ENCODE results near the gene ZNF512. TPM values are rescaled to one million over a fixed set of nuclear protein-coding genes. Genes with fewer than 3 reads are reported as not detected.

Gene ZNF512
- total and polyA plus RNA-seq, 2 of the 13 experiments (the other 11 are each of a cell fraction or from before 2014, with no cell fraction given): 29.8 to 31.0 TPM

DNA sequence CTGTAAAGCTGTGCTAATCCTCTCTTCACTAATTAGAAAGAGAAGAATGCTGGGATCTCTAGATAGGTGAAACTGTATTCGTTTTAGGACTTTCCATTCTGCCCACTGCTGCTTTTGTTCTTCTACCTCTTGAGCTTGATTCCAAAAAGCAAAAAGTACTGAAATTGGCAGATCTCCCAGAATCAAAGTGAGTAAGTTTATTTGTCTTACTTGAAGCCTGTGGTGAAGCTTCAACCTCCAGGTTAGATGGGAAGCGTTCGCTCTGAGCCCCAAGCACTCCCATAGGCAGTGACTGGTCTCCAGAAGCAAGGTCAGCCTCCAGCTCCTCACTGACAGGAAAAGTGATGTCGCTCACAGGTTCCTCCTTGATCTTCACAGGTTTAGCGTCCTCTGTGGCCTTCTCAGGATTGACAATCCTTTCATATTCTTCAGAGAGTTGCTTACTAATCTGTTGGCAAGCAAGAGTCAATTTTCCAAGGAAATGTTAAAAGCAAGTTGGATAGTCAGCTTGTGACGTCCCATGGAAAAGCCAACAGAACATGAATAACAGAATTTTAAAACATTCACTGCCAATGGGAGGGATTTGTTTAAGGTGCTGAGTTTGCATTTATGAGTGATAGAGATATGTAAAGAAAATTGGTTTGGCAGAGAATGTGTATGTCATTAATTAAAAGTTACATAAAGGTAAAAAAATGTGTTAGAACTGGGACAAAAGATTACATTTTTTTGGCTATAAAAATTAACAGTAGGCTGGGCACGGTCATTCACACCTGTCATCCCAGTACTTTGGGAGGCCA lies 72.5 kb downstream of the ZNF512 start:
- POLR2A ChIA-PET: interaction anchor here (0.8 to 1.5 kb wide), 2 partner anchors 8 to 72 kb away, joined by 3 read pairs; partner anchors contain the start of genes SLC4A1AP, SUPT7L and ZNF512
- no peak for FAIRE-seq
- no peak for DNase-seq (ENCODE audit: low spot score)
- no peak overlapping the region for H3K9ac ChIP-seq (ENCODE audit: insufficient read depth, low read depth, low read length)
- no peak overlapping the region for H3K4me2 ChIP-seq (ENCODE audit: low read depth, low read length)
- CTCF ChIA-PET (ENCODE audit: low intra/inter-chr PET ratio, low total read pairs): no interaction called here
- H3K4me3 ChIP-seq (replicated peaks in 1 of 3; ENCODE audit: insufficient read depth in 1 of 3, low read depth in 2 of 3, low read length in 3 of 3): no peak overlapping the region
- H3K27me3 ChIP-seq (ENCODE audit: control insufficient read depth in 1 of 2, insufficient read depth in 2 of 2, low read length in 2 of 2): no peaks in the 10 kb centered on the region
- H2AFZ ChIP-seq (ENCODE audit: low read length): no peak overlapping the region
- no peaks in the 10 kb centered on the region for H4K20me1 ChIP-seq (ENCODE audit: insufficient read depth, low read length)
- ATAC-seq: no peak
- H3K4me1 ChIP-seq (ENCODE audit: insufficient read depth, low read length): no peaks in the 10 kb centered on the region
- in situ Hi-C loops (cut with HindIII; ENCODE audit: extremely low pct_ligation_motif_present, low pct_unique_long_range_greater_than_20kb): no loop called here
- no peaks in the 10 kb centered on the region for H3K79me2 ChIP-seq (ENCODE audit: insufficient read depth, low read length)
- no peak overlapping the region for H3K27ac ChIP-seq (ENCODE audit: extremely low read length, insufficient read depth, low read length)
- no peaks in the 10 kb centered on the region for H3K9me3 ChIP-seq (ENCODE audit: low read length)
- 94% methylated on average over 7 of the region's 7 CpGs for WGBS (ENCODE audit: low lambda C conversion rate)
- peaks cover 32 to 84% of the 10 kb centered on the region in 2 experiments for H3K36me3 ChIP-seq (replicated peaks in 1 of 2; ENCODE audit: control insufficient read depth in 1 of 2, insufficient read depth in 2 of 2, low read length in 2 of 2)
- BruUV-seq (replicated peaks): no TSS peak
- intact Hi-C loops (cut with micrococcal nuclease; ENCODE audit: unreplicated experiment): no loop called here
- TF ChIP-seq MAFK (conservative IDR thresholded peaks at IDR 0.05 in 1 of 2, IDR thresholded peaks at IDR 0.05 in 1 of 2; ENCODE audit: low read length in 2 of 2): peak; percentile 87 to 92
- TF ChIP-seq FIP1L1 (IDR thresholded peaks at IDR 0.05; ENCODE audit: borderline replicate concordance, insufficient read depth, low read depth, low read length): no peak
- TF ChIP-seq ZNF558 (CRISPR knock-in tag; IDR thresholded peaks at IDR 0.05; ENCODE audit: borderline replicate concordance): no peak
- TF ChIP-seq ZEB1 (IDR thresholded peaks at IDR 0.05; ENCODE audit: insufficient replicate concordance, low read depth): no peak
- no peak for TF ChIP-seq MYNN (CRISPR knock-in tag; IDR thresholded peaks at IDR 0.05; ENCODE audit: low read depth)
- TF ChIP-seq ZNF83 (CRISPR knock-in tag; IDR thresholded peaks at IDR 0.05; ENCODE audit: borderline replicate concordance): no peak
- TF ChIP-seq ZBTB34 (CRISPR knock-in tag; IDR thresholded peaks at IDR 0.05): no peak
- TF ChIP-seq, protein P1, sequence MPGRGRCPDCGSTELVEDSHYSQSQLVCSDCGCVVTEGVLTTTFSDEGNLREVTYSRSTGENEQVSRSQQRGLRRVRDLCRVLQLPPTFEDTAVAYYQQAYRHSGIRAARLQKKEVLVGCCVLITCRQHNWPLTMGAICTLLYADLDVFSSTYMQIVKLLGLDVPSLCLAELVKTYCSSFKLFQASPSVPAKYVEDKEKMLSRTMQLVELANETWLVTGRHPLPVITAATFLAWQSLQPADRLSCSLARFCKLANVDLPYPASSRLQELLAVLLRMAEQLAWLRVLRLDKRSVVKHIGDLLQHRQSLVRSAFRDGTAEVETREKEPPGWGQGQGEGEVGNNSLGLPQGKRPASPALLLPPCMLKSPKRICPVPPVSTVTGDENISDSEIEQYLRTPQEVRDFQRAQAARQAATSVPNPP (CRISPR knock-in tag; IDR thresholded peaks at IDR 0.05): no peak
- TF ChIP-seq ETS1 (CRISPR knock-in tag; IDR thresholded peaks at IDR 0.05): no peak
- TF ChIP-seq XBP1 (CRISPR knock-in tag; IDR thresholded peaks at IDR 0.05): no peak
- TF ChIP-seq, protein P2, sequence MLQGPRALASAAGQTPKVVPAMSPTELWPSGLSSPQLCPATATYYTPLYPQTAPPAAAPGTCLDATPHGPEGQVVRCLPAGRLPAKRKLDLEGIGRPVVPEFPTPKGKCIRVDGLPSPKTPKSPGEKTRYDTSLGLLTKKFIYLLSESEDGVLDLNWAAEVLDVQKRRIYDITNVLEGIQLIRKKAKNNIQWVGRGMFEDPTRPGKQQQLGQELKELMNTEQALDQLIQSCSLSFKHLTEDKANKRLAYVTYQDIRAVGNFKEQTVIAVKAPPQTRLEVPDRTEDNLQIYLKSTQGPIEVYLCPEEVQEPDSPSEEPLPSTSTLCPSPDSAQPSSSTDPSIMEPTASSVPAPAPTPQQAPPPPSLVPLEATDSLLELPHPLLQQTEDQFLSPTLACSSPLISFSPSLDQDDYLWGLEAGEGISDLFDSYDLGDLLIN (CRISPR knock-in tag; IDR thresholded peaks at IDR 0.05; ENCODE audit: borderline replicate concordance): no peak
- TF ChIP-seq ATF6 (CRISPR knock-in tag; conservative IDR thresholded peaks at IDR 0.05): no peak
- no peak for TF ChIP-seq HNRNPLL (IDR thresholded peaks at IDR 0.05; ENCODE audit: low read depth, low read length, poor library complexity, severe bottlenecking)
- TF ChIP-seq EP300 (IDR thresholded peaks at IDR 0.05; ENCODE audit: low read depth in 2 of 2, low read length in 2 of 2): no peak
- TF ChIP-seq EP300 (CRISPR knock-in tag; IDR thresholded peaks at IDR 0.05; ENCODE audit: borderline replicate concordance): no peak
- 0 out of 2 replicates have a peak, but pooled peaks have one; percentile 31 for TF ChIP-seq TGIF2 (CRISPR knock-in tag; IDR thresholded peaks at IDR 0.05)
